Right forelimb (tissue), 1 donor: ENCODE results near the gene SPP1.
"Not testable (repeated sequence)": the region's sequence is repeated elsewhere in the genome, so short reads cannot be mapped to it uniquely, and the experiment has no call there.

Experiments used
- DNase-seq: peaks from one replicate; pipeline ENCODE4 v3.0.0-alpha.2; 2018

SPP1 gene

GRCh38 chr4:87995435-87995834, 19.9 kb downstream of the SPP1 start:
- no peak for DNase-seq

GRCh38 chr4:87999191-87999691, 23.7 kb downstream of the SPP1 start:
- DNase-seq = not testable (repeated sequence)

- DNase-seq = no peak
Observed at GRCh38 chr4:88001871-88002270, 26.4 kb downstream of the SPP1 start.

- no peak for DNase-seq
Observed at GRCh38 chr4:88002786-88003185, 27.3 kb downstream of the SPP1 start.

- DNase-seq = no peak
Observed at GRCh38 chr4:88003261-88003660, 27.7 kb downstream of the SPP1 start.

GRCh38 chr4:88005076-88005475, 29.6 kb downstream of the SPP1 start:
- no peak for DNase-seq

GRCh38 chr4:88005946-88006345, 30.4 kb downstream of the SPP1 start:
- DNase-seq = no peak

- DNase-seq = no peak
Observed at GRCh38 chr4:88006956-88007303, 31.4 kb downstream of the SPP1 start.

- DNase-seq = peak; percentile 92
Observed at GRCh38 chr4:88007304-88008121, 32.0 kb downstream of the SPP1 start, which contains the start of gene PKD2. Gene PKD2 (plus strand): TSS chr4:88007635. CDS start chr4:88007734, 99 bp downstream.

GRCh38 chr4:88008122-88008742, 32.7 kb downstream of the SPP1 start:
- DNase-seq = peak; percentile 71

GRCh38 chr4:88008743-88009171, 33.2 kb downstream of the SPP1 start:
- DNase-seq = no peak

GRCh38 chr4:88009871-88010270, 34.4 kb downstream of the SPP1 start:
- no peak for DNase-seq

GRCh38 chr4:88010966-88011365, 35.5 kb downstream of the SPP1 start:
- no peak for DNase-seq

- DNase-seq = no peak
Observed at GRCh38 chr4:88012647-88013046, 37.1 kb downstream of the SPP1 start.

GRCh38 chr4:88014386-88014905, 38.9 kb downstream of the SPP1 start:
- no peak for DNase-seq

GRCh38 chr4:88015659-88016295, 40.3 kb downstream of the SPP1 start:
- DNase-seq = no peak

GRCh38 chr4:88017516-88018297, 42.2 kb downstream of the SPP1 start:
- no peak for DNase-seq

GRCh38 chr4:88018466-88018865, 43.0 kb downstream of the SPP1 start:
- DNase-seq = peak; percentile 54

GRCh38 chr4:88021824-88022223, 46.3 kb downstream of the SPP1 start:
- no peak for DNase-seq

- DNase-seq = no peak
Observed at GRCh38 chr4:88022289-88022688, 46.8 kb downstream of the SPP1 start.

- not testable (repeated sequence) for DNase-seq
Observed at GRCh38 chr4:88025868-88026661, 50.6 kb downstream of the SPP1 start.
